Keratinocyte (primary cell): ENCODE data around the gene CATSPERE. TPM values are rescaled to one million over a fixed set of nuclear protein-coding genes. Genes with fewer than 3 reads are reported as not detected.

Source experiments
- DNase-seq: peaks from one replicate; pipeline ENCODE4 v3.0.0-alpha.2; 2011; ENCODE audit warnings: low read depth, missing footprints, low spot score
- FAIRE-seq: peaks from 2 replicates; lab custom pipeline; 2011; peaks lifted over from hg19 to GRCh38; lab: Jason Lieb, UNC
- H2AFZ ChIP-seq: 2 replicates; pipeline ENCODE4 v1.6.0; 2012; ENCODE audit warnings: low read length, control low read depth, inconsistent platforms; ENCODE audit not compliant: control insufficient read depth
- H3K27ac ChIP-seq: 2 replicates; pipeline ENCODE4 v1.5.1; 2011; ENCODE audit warnings: low read length; ENCODE audit not compliant: control insufficient read depth, insufficient read depth
- H3K27me3 ChIP-seq: 3 replicates; pipeline ENCODE4 v1.6.0; 2011; ENCODE audit warnings: low read length; ENCODE audit not compliant: control insufficient read depth, insufficient read depth; ENCODE audit errors: extremely low read depth
- H3K36me3 ChIP-seq, 2 experiments: 2 replicates in 1 of 2; 3 replicates in 1 of 2; pipeline ENCODE4 v1.5.1; 2011; ENCODE audit warnings: low read length in 2 of 2, mild to moderate bottlenecking in 1 of 2; ENCODE audit not compliant: control insufficient read depth in 2 of 2, insufficient read depth in 2 of 2; ENCODE audit errors: extremely low read depth in 1 of 2
- H3K4me1 ChIP-seq: 3 replicates; pipeline ENCODE4 v1.5.1; 2011; ENCODE audit warnings: low read length; ENCODE audit not compliant: control insufficient read depth, insufficient read depth; ENCODE audit errors: extremely low read depth
- H3K4me2 ChIP-seq: 3 replicates; pipeline ENCODE4 v1.6.0; 2011; ENCODE audit warnings: low read depth, low read length; ENCODE audit not compliant: control insufficient read depth, insufficient read depth; ENCODE audit errors: extremely low read depth
- H3K4me3 ChIP-seq, 3 experiments: fragments of 200-600 bp in 1 of 3; sonication (generic) in 1 of 3; 2 replicates in 2 of 3; 3 replicates in 1 of 3; pipeline ENCODE4 v1.5.1; 2011 to 2016; ENCODE audit warnings: low read length in 3 of 3, mild to moderate bottlenecking in 3 of 3, control low read depth in 2 of 3, inconsistent platforms in 1 of 3, low read depth in 1 of 3, mixed read lengths in 1 of 3, mixed run types in 1 of 3, moderate library complexity in 1 of 3; ENCODE audit not compliant: control insufficient read depth in 2 of 3, insufficient read depth in 2 of 3; ENCODE audit errors: extremely low read depth in 1 of 3
- H3K79me2 ChIP-seq: 2 replicates; pipeline ENCODE4 v1.6.0; 2012; ENCODE audit warnings: low read length; ENCODE audit not compliant: control insufficient read depth, insufficient read depth
- H3K9ac ChIP-seq: 3 replicates; pipeline ENCODE4 v1.6.0; 2011; ENCODE audit warnings: low read length; ENCODE audit not compliant: control insufficient read depth, insufficient read depth; ENCODE audit errors: extremely low read depth
- H3K9me1 ChIP-seq: 3 replicates; pipeline ENCODE4 v1.6.0; 2011; ENCODE audit warnings: low read length; ENCODE audit not compliant: control insufficient read depth, insufficient read depth; ENCODE audit errors: extremely low read depth
- H3K9me3 ChIP-seq: 2 replicates; pipeline ENCODE4 v1.5.1; 2012; ENCODE audit warnings: low read depth, low read length; ENCODE audit not compliant: control insufficient read depth
- H4K20me1 ChIP-seq: 3 replicates; pipeline ENCODE4 v1.6.0; 2011; ENCODE audit warnings: low read length; ENCODE audit not compliant: control insufficient read depth, insufficient read depth; ENCODE audit errors: extremely low read depth
- EZH2 ChIP-seq: IDR thresholded peaks from one replicate; pipeline ENCODE4 v1.6.1; 2012; ENCODE audit warnings: inconsistent platforms, mild to moderate bottlenecking, low read length, moderate library complexity
- dilution Hi-C: fragments of 300-500 bp; cut with MboI; formaldehyde crosslinking; loops from one replicate; pipeline ENCODE4 v1.7.0; 2020; ENCODE audit warnings: low sequenced_read_pairs; ENCODE audit not compliant: extremely low pct_ligation_motif_present
- polyA plus RNA-seq, 5 experiments: library from polyadenylated mRNA; depleted of rRNA in 3 of 5; stranded (reverse) in 3 of 5; stranded (forward) in 1 of 5; unstranded in 1 of 5; fragments of >200 nt; gene quantifications; 1 replicate in 1 of 5; 2 replicates in 3 of 5; 3 replicates in 1 of 5; pipeline versions ENCODE4 v1.2.1 to v1.2.3, GENCODE V29; 2011 to 2012; ENCODE audit warnings: missing spikeins in 2 of 5, low read depth in 1 of 5, low replicate concordance in 1 of 5
- TF ChIP-seq, protein P1 (sequence below), 3 experiments: IDR thresholded peaks in 1 of 3; conservative IDR thresholded peaks in 1 of 3; optimal IDR thresholded peaks in 1 of 3; 2 replicates in 2 of 3; 3 replicates in 1 of 3; pipeline versions ENCODE3 to v1.5.1; 2011; ENCODE audit warnings: low read length in 3 of 3, mild to moderate bottlenecking in 3 of 3, moderate library complexity in 2 of 3, control low read depth in 1 of 3, inconsistent platforms in 1 of 3; ENCODE audit not compliant: insufficient read depth in 2 of 3; ENCODE audit errors: extremely low read depth in 1 of 3

CATSPERE gene
- polyA plus RNA-seq, 1 donor (not counting 4 experiments of a cell fraction or from before 2014, with no cell fraction given), result 0.42 TPM

DNA sequence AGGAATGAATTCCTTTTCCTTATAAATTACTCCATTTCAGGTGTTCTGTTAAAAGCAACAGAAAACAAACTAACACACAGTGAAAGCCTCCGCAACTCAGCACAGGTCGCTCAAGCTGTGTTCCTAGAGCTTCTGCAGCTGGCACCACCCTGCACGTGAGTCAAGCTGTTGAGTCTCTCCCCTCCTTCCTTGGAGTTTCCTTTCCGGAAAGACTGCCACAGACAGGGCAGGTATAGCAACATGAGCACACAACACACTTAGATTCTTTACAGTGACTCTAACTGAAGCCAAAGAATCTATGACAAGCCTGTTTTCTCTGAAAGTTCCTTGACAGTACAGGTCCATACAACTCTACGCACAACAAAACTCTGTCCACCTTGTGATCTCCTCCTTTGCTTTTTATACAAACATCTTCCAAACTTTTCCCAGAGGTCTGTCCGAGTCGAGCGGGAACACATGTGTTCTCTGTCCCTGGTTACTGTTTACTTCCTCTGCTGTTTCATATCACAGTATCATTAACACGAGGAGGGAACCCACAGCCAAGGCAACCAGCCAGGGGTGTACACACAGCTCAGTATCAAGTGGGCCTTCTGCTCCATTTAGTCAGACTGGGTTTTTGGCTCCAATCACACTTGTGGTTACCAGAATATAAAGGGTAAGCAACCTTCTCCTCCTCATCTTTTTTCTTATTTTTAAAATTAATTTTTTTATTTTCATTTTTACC, 153.2 kb downstream of the CATSPERE start:
- Histone ChIP-seq H3K79me2 (no peaks in the 10 kb centered on the region), H3K27me3 (no peaks in the 10 kb centered on the region), H3K4me2 (no peak overlapping the region), H4K20me1 (no peaks in the 10 kb centered on the region), H3K9me3 (no peaks in the 10 kb centered on the region), H3K4me1 (no peaks in the 10 kb centered on the region), H3K4me3 (no peak overlapping the region), H3K27ac (no peak overlapping the region), H3K36me3 (no peaks in the 10 kb centered on the region), H2AFZ (no peak overlapping the region), H3K9ac (no peak overlapping the region), H3K9me1 (no peaks in the 10 kb centered on the region)
- DNase-seq, result no peak
- FAIRE-seq, result peak; percentile 5
- TF ChIP-seq, protein P1, sequence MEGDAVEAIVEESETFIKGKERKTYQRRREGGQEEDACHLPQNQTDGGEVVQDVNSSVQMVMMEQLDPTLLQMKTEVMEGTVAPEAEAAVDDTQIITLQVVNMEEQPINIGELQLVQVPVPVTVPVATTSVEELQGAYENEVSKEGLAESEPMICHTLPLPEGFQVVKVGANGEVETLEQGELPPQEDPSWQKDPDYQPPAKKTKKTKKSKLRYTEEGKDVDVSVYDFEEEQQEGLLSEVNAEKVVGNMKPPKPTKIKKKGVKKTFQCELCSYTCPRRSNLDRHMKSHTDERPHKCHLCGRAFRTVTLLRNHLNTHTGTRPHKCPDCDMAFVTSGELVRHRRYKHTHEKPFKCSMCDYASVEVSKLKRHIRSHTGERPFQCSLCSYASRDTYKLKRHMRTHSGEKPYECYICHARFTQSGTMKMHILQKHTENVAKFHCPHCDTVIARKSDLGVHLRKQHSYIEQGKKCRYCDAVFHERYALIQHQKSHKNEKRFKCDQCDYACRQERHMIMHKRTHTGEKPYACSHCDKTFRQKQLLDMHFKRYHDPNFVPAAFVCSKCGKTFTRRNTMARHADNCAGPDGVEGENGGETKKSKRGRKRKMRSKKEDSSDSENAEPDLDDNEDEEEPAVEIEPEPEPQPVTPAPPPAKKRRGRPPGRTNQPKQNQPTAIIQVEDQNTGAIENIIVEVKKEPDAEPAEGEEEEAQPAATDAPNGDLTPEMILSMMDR (optimal IDR thresholded peaks at IDR 0.05 in 1 of 3, IDR thresholded peaks at IDR 0.05 in 1 of 3, conservative IDR thresholded peaks at IDR 0.05 in 1 of 3; ENCODE audit: extremely low read depth in 1 of 3, insufficient read depth in 2 of 3, low read length in 3 of 3), result no peak
- no peak for TF ChIP-seq EZH2
- dilution Hi-C loops, result loop anchor here (25.0 kb wide), 1 partner anchor 423 kb away; no protein-coding TSS in a partner anchor

DNA sequence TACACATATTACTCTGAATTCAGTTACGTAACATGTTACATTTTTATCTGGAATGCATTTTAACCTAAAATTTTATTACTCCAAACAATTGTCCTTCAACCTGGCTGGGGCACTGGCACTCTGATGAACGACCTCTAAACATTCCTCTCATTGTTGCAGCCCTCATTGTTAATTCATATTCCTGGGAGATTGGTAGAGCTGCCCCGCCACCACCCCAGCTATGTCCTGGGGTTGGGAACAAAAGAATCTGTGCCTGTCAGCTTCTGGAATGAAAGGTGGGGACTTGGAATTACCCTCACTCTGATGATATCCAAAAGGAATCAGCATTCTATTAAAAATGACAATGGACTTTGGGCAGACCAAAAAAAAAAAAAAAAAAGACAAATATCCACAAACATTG, 153.8 kb downstream of the CATSPERE start:
- no peak overlapping the region for H3K4me2 ChIP-seq
- H2AFZ ChIP-seq, result no peak overlapping the region
- FAIRE-seq (no peak), DNase-seq (no peak)
- TF ChIP-seq EZH2, result no peak
- TF ChIP-seq, protein P1 (optimal IDR thresholded peaks at IDR 0.05 in 1 of 3, IDR thresholded peaks at IDR 0.05 in 1 of 3, conservative IDR thresholded peaks at IDR 0.05 in 1 of 3; ENCODE audit: extremely low read depth in 1 of 3, insufficient read depth in 2 of 3, low read length in 3 of 3), result no peak
- no peak overlapping the region for H3K4me3 ChIP-seq
- no peaks in the 10 kb centered on the region for H3K4me1 ChIP-seq
- H3K27me3 ChIP-seq, result no peaks in the 10 kb centered on the region
- H3K9me3 ChIP-seq, result no peaks in the 10 kb centered on the region
- no peaks in the 10 kb centered on the region for H4K20me1 ChIP-seq
- H3K9me1 ChIP-seq, result no peaks in the 10 kb centered on the region
- H3K36me3 ChIP-seq, result no peaks in the 10 kb centered on the region
- H3K27ac ChIP-seq, result no peak overlapping the region
- dilution Hi-C loops, result loop anchor here (25.0 kb wide), 1 partner anchor 422 kb away; no protein-coding TSS in a partner anchor
- no peaks in the 10 kb centered on the region for H3K79me2 ChIP-seq
- no peak overlapping the region for H3K9ac ChIP-seq
